PC-9 (cell line): Measurements from ENCODE around the gene EXOSC7. TPM values are rescaled to one million over a fixed set of nuclear protein-coding genes. Genes with fewer than 3 reads are reported as not detected.

Experiments used
- BruUV-seq: library from RNA; stranded (reverse); fragments of 400-500 nt; replicated peaks from 2 replicates; lab custom pipeline; 2021; lab: Mats Ljungman, UMichigan
- CTCF ChIA-PET: fragments of 300-600 bp; sonication (Branson Sonifier 250); formaldehyde crosslinking; loops from one replicate; lab custom pipeline; 2022; ENCODE audit warnings: antibody characterized with exemption; lab: Charles Lee
- POLR2A ChIA-PET: fragments of 300-600 bp; sonication (Branson Sonifier 250); formaldehyde crosslinking; loops from one replicate; lab custom pipeline; 2022; ENCODE audit warnings: antibody characterized with exemption; ENCODE audit not compliant: unreplicated experiment; lab: Charles Lee
- DNase-seq, 2 experiments: peaks; one replicate each; pipeline versions ENCODE4 v3.0.0 to v3.0.0-alpha.2; 2015 to 2022; ENCODE audit warnings: mixed read lengths in 1 of 2
- H2AFZ ChIP-seq: fragments of 200-600 bp; sonication (generic); 2 replicates; pipeline ENCODE4 v1.8.1; 2017; ENCODE audit warnings: antibody characterized with exemption
- H3F3A ChIP-seq: fragments of 200-600 bp; sonication (generic); 2 replicates; pipeline ENCODE4 v1.8.1; 2017; ENCODE audit warnings: antibody characterized with exemption, mild to moderate bottlenecking, low read depth; ENCODE audit not compliant: insufficient read depth
- H3K27ac ChIP-seq: fragments of 200-600 bp; sonication (generic); 2 replicates; pipeline ENCODE4 v1.6.1; 2016; ENCODE audit warnings: mixed run types
- H3K27me3 ChIP-seq: fragments of 200-600 bp; sonication (generic); 2 replicates; pipeline ENCODE4 v1.6.1; 2016; ENCODE audit warnings: low read depth, mixed run types; ENCODE audit not compliant: insufficient read depth
- H3K36me3 ChIP-seq: fragments of 200-600 bp; sonication (generic); 2 replicates; pipeline ENCODE4 v1.6.1; 2016; ENCODE audit warnings: low read depth, mixed run types
- H3K4me1 ChIP-seq: fragments of 200-600 bp; sonication (generic); replicated peaks from 2 replicates; pipeline ENCODE4 v1.6.1; 2016; ENCODE audit warnings: mixed run types; ENCODE audit not compliant: insufficient read depth
- H3K4me2 ChIP-seq: fragments of 200-600 bp; sonication (generic); 2 replicates; pipeline ENCODE4 v1.6.1; 2017; ENCODE audit warnings: mixed run types
- H3K4me3 ChIP-seq: fragments of 200-600 bp; sonication (generic); 2 replicates; pipeline ENCODE4 v1.6.1; 2016; ENCODE audit warnings: mixed run types
- H3K79me2 ChIP-seq: fragments of 200-600 bp; sonication (generic); 2 replicates; pipeline ENCODE4 v1.6.1; 2017; ENCODE audit warnings: low read depth, mixed run types
- H3K9me2 ChIP-seq: fragments of 200-600 bp; sonication (generic); 2 replicates; pipeline ENCODE4 v1.8.1; 2017; ENCODE audit warnings: mild to moderate bottlenecking; ENCODE audit not compliant: insufficient read depth
- H3K9me3 ChIP-seq: fragments of 200-600 bp; sonication (generic); 2 replicates; pipeline ENCODE4 v1.8.1; 2016; ENCODE audit warnings: low read depth; ENCODE audit not compliant: insufficient read depth
- H4K20me1 ChIP-seq: fragments of 200-600 bp; sonication (generic); 2 replicates; pipeline ENCODE4 v1.8.1; 2017; ENCODE audit not compliant: insufficient read depth
- EZH2 ChIP-seq: fragments of 200-600 bp; sonication (generic); IDR thresholded peaks from 2 replicates; pipeline ENCODE4 v1.8.0; 2017; ENCODE audit warnings: antibody characterized with exemption, low read depth
- intact Hi-C: fragments of 100-400 bp; cut with micrococcal nuclease; formaldehyde crosslinking; loops from one replicate; pipeline ENCODE4 v1.10.0; 2022; ENCODE audit not compliant: unreplicated experiment
- total RNA-seq: library from RNA; stranded (reverse); gene quantifications from 2 replicates; pipeline ENCODE4 v1.2.3, GENCODE V29; 2021
- TF ChIP-seq, protein P1 (sequence below): fragments of 200-600 bp; sonication (generic); conservative IDR thresholded peaks from 2 replicates; pipeline ENCODE4 v1.6.1; 2017; ENCODE audit warnings: mixed run types, antibody characterized with exemption, mild to moderate bottlenecking, moderate library complexity

EXOSC7 gene
- total RNA-seq, 1 experiment from 2014 or later = 56.2 TPM

DNA sequence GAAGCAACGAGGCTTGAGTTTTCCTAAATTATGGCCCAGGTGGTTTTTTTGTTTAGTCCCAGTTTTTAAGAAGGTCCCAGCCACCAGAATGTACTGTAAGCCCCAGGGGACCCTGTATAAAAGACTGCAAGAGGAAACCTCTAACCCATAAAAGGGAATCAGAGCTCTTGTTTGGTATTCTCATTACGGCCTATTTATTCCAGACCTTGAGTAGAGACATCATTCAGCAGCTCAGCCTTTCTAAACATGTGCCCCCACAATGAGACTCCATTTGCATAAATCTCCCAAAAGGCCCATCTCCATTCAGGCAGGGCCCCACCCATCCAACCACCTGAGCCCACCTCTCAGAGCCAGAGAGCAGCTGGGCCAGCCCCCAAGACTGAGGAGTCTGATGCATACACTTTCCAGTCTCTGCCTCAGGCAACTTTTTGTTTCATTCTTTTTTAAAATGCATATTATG is 25.7 kb upstream of the EXOSC7 start:
- no peaks in the 10 kb centered on the region for H3K9me3 ChIP-seq
- intact Hi-C loops = no loop called here
- H2AFZ ChIP-seq = no peak overlapping the region
- peaks cover 51% of the 10 kb centered on the region for H3K79me2 ChIP-seq
- H4K20me1 ChIP-seq = peaks cover 8% of the 10 kb centered on the region; the same call in 1 of the 2 replicates
- POLR2A ChIA-PET = interaction anchor here (0.6 kb wide), 1 partner anchor 9 kb away, joined by 5 read pairs; no protein-coding TSS in a partner anchor
- BruUV-seq = no TSS peak
- H3K4me2 ChIP-seq = no peak overlapping the region
- DNase-seq = no peak
- TF ChIP-seq, protein P1, sequence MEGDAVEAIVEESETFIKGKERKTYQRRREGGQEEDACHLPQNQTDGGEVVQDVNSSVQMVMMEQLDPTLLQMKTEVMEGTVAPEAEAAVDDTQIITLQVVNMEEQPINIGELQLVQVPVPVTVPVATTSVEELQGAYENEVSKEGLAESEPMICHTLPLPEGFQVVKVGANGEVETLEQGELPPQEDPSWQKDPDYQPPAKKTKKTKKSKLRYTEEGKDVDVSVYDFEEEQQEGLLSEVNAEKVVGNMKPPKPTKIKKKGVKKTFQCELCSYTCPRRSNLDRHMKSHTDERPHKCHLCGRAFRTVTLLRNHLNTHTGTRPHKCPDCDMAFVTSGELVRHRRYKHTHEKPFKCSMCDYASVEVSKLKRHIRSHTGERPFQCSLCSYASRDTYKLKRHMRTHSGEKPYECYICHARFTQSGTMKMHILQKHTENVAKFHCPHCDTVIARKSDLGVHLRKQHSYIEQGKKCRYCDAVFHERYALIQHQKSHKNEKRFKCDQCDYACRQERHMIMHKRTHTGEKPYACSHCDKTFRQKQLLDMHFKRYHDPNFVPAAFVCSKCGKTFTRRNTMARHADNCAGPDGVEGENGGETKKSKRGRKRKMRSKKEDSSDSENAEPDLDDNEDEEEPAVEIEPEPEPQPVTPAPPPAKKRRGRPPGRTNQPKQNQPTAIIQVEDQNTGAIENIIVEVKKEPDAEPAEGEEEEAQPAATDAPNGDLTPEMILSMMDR = no peak
- no peak for TF ChIP-seq EZH2
- H3K4me3 ChIP-seq = no peak overlapping the region
- H3K4me1 ChIP-seq = peaks cover 16% of the 10 kb centered on the region
- H3K9me2 ChIP-seq = no peaks in the 10 kb centered on the region
- peaks cover 13% of the 10 kb centered on the region for H3K36me3 ChIP-seq
- H3K27ac ChIP-seq = no peak overlapping the region
- peaks cover 10% of the 10 kb centered on the region for H3F3A ChIP-seq
- H3K27me3 ChIP-seq = no peaks in the 10 kb centered on the region
- CTCF ChIA-PET = no interaction called here

DNA sequence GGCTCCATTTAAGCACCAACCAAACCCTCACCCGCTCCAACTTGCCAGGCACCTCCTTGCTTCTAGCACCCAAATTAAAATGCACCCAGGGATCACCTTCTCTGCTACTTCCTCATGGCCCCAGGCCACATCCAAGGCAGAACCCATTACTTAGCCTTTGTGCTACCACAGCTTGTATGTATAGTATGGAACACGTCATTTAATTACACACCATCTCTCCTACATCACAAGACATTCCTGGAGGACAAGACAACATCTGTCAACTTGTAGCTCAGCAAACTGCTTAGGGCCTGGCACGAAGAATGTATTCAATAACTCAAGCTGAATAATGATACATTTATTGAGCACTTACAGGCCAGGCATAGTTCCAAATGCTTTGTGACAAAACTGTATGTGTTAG is 23.4 kb upstream of the EXOSC7 start:
- intact Hi-C loops = no loop called here
- CTCF ChIA-PET = no interaction called here
- peaks cover 8% of the 10 kb centered on the region; the same call in 1 of the 2 replicates for H4K20me1 ChIP-seq
- H3K27ac ChIP-seq = no peak overlapping the region
- peaks cover 13% of the 10 kb centered on the region for H3K36me3 ChIP-seq
- peaks cover 63% of the 10 kb centered on the region for H3K79me2 ChIP-seq
- H3F3A ChIP-seq = peaks cover 20% of the 10 kb centered on the region
- POLR2A ChIA-PET = no interaction called here
- no peak for DNase-seq
- H3K9me3 ChIP-seq = no peaks in the 10 kb centered on the region
- peaks cover 35% of the 10 kb centered on the region for H3K4me1 ChIP-seq
- TF ChIP-seq, protein P1 = no peak
- TF ChIP-seq EZH2 = no peak
- no peaks in the 10 kb centered on the region for H3K27me3 ChIP-seq
- H2AFZ ChIP-seq = no peak overlapping the region
- H3K9me2 ChIP-seq = no peaks in the 10 kb centered on the region
- no peak overlapping the region for H3K4me3 ChIP-seq
- BruUV-seq = no TSS peak
- H3K4me2 ChIP-seq = no peak overlapping the region

DNA sequence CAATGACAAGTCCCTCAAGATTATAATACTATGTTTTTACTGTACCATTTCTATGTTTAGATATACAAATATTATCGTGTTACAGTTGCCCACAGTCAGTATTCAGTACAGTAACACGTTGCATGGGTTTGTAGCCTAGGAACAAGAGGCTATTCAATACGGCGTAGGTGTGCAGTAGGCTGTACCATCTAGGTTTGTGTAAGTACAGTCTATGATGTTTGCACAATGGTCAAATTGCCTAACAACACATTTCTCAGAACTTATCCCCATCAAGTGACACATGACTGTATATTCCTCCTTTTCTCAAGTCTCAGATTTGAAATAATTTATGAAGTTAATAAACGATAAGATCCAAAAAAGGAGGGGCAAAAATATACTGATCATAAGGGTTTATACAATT is 21.7 kb upstream of the EXOSC7 start:
- H3K4me3 ChIP-seq = no peak overlapping the region
- H3F3A ChIP-seq = peaks cover 20% of the 10 kb centered on the region
- no peaks in the 10 kb centered on the region for H3K27me3 ChIP-seq
- H3K4me1 ChIP-seq = peaks cover 41% of the 10 kb centered on the region
- CTCF ChIA-PET = no interaction called here
- H3K27ac ChIP-seq = peak overlapping the region; percentile 46
- no peaks in the 10 kb centered on the region for H3K9me2 ChIP-seq
- H4K20me1 ChIP-seq = 0 out of 2 replicates have a peak, but pooled peaks cover 4% of the 10 kb centered on the region
- no peak overlapping the region for H2AFZ ChIP-seq
- intact Hi-C loops = no loop called here
- H3K79me2 ChIP-seq = peaks cover 71% of the 10 kb centered on the region
- no peak for DNase-seq
- TF ChIP-seq EZH2 = no peak
- TF ChIP-seq, protein P1 = no peak
- no peaks in the 10 kb centered on the region for H3K9me3 ChIP-seq
- BruUV-seq = no TSS peak
- H3K36me3 ChIP-seq = peaks cover 13% of the 10 kb centered on the region
- POLR2A ChIA-PET = no interaction called here
- peak overlapping the region; percentile 37 for H3K4me2 ChIP-seq
